BJ (cell line): ENCODE measurements around the gene MYO3B. TPM values are rescaled to one million over a fixed set of nuclear protein-coding genes. Genes with fewer than 3 reads are reported as not detected.
A peak's percentile ranks its signal among the peaks of the same experiment; 100 is the strongest.

Experiments
- CTCF ChIA-PET: fragments of 350-600 bp; formaldehyde crosslinking; extraction: SDS; loops from one replicate; lab custom pipeline; 2021; ENCODE audit warnings: antibody characterized with exemption, inconsistent platforms; lab: Yijun Ruan, JAX
- POLR2A ChIA-PET: fragments of 300-600 bp; sonication (Branson Sonifier 250); formaldehyde crosslinking; extraction: SDS; loops from one replicate; lab custom pipeline; 2021; ENCODE audit warnings: antibody characterized with exemption; lab: Charles Lee
- DNase-seq: peaks from one replicate; pipeline ENCODE4 v3.0.0-alpha.2; 2011; ENCODE audit warnings: low read depth
- H3K27me3 ChIP-seq: 2 replicates; pipeline ENCODE4 v1.6.0; 2011; ENCODE audit warnings: low read length; ENCODE audit not compliant: control insufficient read depth, insufficient read depth
- H3K36me3 ChIP-seq: 2 replicates; pipeline ENCODE4 v1.5.1; 2011; ENCODE audit warnings: low read length; ENCODE audit not compliant: control insufficient read depth, insufficient read depth
- H3K4me3 ChIP-seq: 2 replicates; pipeline ENCODE4 v1.5.1; 2011; ENCODE audit warnings: low read depth, mild to moderate bottlenecking, control low read depth, low read length
- polyA plus RNA-seq: library from polyadenylated mRNA; depleted of rRNA; stranded (reverse); fragments of >200 nt; gene quantifications from 2 replicates; pipeline ENCODE4 v1.2.3, GENCODE V29; 2011
- TF ChIP-seq, protein P1 (sequence below): IDR thresholded peaks from 2 replicates; pipeline ENCODE4 v1.5.1; 2011; ENCODE audit warnings: low read depth, mild to moderate bottlenecking, control low read depth, inconsistent platforms, low read length, moderate library complexity; ENCODE audit not compliant: insufficient read depth

Gene MYO3B
- polyA plus RNA-seq, 1 experiment, result not detected

DNA sequence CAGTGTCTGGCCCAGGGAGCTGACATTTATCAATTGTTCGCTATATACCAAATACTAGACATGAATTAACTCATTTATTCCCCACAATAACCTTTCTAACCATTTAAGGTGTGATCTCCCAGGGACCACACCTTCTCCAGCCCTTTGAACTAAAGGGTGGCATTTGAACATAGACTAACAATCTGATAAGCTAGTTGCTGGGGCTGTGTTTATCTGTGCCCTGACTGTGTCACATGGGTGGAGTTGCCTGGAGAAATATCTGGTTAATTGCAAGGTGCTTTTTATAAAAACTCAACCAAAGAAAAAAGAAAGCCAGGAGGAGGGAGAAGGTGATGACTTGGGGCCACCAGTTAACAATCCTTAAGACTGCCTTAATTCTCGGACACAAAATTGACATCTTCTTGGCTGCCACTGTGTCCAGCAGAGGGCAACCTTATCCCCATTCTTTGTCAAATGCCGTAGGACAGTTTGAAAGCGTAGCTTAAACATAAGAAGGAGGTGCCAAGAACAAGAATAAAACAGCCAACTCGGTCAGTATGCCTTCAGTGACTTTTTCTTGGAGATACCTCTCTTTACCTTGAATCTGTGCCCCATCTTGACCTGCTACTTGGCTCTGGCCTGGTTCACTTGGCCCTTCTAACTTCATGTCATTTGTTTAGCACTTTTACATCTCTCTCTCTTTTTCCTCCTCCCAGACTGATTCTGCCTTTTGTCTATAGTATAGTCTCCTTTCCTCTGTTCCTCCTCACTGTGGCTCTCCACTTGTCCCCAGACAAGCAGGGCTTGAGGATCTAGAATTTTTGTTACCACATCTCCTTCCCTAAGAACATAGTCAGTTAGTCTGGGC is 183.4 kb downstream of the MYO3B start:
- CTCF ChIA-PET, result interaction anchor here (0.5 to 2.4 kb wide), 11 partner anchors 9 to 460 kb away, joined by 3 to 10 read pairs (median 4); no protein-coding TSS in a partner anchor
- Histone ChIP-seq H3K36me3 (no peaks in the 10 kb centered on the region), H3K27me3 (peaks cover 2% of the 10 kb centered on the region; the same call in 1 of the 2 replicates), H3K4me3 (no peak overlapping the region)
- TF ChIP-seq, protein P1, sequence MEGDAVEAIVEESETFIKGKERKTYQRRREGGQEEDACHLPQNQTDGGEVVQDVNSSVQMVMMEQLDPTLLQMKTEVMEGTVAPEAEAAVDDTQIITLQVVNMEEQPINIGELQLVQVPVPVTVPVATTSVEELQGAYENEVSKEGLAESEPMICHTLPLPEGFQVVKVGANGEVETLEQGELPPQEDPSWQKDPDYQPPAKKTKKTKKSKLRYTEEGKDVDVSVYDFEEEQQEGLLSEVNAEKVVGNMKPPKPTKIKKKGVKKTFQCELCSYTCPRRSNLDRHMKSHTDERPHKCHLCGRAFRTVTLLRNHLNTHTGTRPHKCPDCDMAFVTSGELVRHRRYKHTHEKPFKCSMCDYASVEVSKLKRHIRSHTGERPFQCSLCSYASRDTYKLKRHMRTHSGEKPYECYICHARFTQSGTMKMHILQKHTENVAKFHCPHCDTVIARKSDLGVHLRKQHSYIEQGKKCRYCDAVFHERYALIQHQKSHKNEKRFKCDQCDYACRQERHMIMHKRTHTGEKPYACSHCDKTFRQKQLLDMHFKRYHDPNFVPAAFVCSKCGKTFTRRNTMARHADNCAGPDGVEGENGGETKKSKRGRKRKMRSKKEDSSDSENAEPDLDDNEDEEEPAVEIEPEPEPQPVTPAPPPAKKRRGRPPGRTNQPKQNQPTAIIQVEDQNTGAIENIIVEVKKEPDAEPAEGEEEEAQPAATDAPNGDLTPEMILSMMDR, result peak; percentile 76
- POLR2A ChIA-PET, result no interaction called here
- no peak for DNase-seq

DNA sequence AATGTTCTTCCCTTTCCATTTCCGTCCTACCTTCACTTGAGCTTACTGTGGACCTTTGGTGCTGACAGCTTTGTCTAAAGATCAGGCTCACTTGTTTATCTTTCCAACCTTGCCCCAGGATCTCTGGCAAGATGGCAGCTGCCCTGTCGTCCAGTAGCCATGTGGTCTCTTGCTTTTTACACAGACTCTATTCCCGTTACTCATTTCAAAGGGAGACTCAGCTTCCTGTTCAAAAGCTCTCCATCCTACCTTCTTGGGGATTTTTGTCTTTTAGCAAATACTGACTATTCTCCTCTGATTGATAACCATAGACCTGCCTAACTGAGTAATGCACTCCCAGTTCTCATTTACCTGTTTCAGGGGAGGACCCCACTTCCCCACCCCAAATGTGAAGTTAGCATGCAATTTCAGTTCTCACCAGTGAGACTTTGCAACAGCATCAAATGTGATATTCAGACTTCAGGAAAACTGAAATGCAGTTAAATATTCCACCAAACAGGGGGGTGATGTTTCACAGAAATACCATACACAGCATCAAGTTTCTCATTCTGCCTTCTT is 184.4 kb downstream of the MYO3B start:
- CTCF ChIA-PET, result interaction anchor here (1.1 to 2.4 kb wide), 5 partner anchors 8 to 459 kb away, joined by 3 to 10 read pairs (median 4); no protein-coding TSS in a partner anchor
- H3K27me3 ChIP-seq, result peaks cover 2% of the 10 kb centered on the region; the same call in 1 of the 2 replicates
- no peak for DNase-seq
- H3K36me3 ChIP-seq, result no peaks in the 10 kb centered on the region
- TF ChIP-seq, protein P1, result no peak
- H3K4me3 ChIP-seq, result no peak overlapping the region
- POLR2A ChIA-PET, result no interaction called here

DNA sequence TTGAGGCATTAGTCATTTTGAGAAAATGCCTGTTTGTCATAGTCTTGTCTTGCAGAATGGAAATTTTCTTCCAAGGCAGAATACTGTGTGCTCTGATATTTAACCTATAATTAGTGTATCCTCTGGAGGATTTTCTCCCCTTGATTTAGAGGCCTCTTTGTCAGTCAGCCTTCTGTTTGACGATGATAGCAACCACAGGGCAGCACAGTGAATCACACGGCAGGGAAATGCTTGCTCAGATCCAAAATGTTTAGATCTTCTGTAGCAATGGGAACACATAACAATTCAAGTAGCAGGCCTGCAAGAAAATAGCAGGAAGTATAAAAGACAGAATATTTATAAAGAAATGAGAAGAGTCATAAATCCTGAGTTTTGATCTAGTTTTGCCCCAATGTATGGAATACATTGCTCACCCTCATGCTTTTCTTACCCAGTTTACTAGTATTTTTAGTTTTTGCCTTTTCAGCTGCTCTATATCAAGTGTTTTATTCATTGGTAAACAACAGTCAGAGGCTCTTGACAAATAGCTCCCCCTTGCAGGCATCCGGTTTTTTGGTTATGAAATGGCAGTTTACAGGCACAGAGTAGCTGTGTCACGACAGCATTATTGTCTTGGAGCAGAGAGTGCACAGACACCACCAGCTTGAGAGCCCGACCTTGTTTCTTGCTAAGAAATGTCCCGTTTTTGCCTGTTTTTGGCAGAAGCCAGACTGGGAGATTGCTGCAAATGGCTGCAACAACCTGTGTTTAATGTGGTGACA is 185.1 kb downstream of the MYO3B start:
- Histone ChIP-seq H3K4me3 (no peak overlapping the region), H3K27me3 (peaks cover 2% of the 10 kb centered on the region; the same call in 1 of the 2 replicates), H3K36me3 (no peaks in the 10 kb centered on the region)
- POLR2A ChIA-PET, result no interaction called here
- CTCF ChIA-PET, result interaction anchor here (1.4 to 2.4 kb wide), 3 partner anchors 7 to 180 kb away, joined by 3 to 10 read pairs (median 4); no protein-coding TSS in a partner anchor
- DNase-seq, result no peak
- TF ChIP-seq, protein P1, result no peak

DNA sequence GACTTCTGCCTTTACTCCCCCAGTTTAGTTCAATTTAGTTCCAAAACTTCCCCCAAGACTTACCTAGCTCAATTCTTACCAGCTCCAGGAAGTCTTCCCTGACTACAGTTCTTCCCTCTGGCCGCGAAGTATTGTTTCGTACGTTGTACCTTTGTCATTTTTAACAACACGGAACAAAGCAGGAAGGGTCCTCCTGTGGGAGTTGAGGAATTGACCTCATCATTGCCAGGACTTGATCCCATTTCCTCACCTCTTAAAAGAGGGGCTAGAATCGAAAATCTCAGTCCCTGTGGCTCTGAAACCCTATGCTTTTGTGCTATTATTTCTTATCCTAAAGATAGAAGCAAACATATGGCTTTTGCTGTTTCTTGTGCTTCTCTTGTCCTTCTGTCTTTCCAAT is 187.1 kb downstream of the MYO3B start:
- CTCF ChIA-PET, result interaction anchor here (0.6 to 1.5 kb wide), 4 partner anchors 24 to 375 kb away, joined by 3 to 4 read pairs (median 3); no protein-coding TSS in a partner anchor
- POLR2A ChIA-PET, result no interaction called here
- H3K4me3 ChIP-seq, result no peak overlapping the region

More for the DNA sequence above, 187.1 kb downstream of the MYO3B start:
- TF ChIP-seq, protein P1, result no peak
- Histone ChIP-seq H3K27me3 (peaks cover 2% of the 10 kb centered on the region; the same call in 1 of the 2 replicates), H3K36me3 (no peaks in the 10 kb centered on the region)
- no peak for DNase-seq
